PC-3 (cell line): Measurements from ENCODE around the gene CASQ2. TPM values are rescaled to one million over a fixed set of nuclear protein-coding genes. Genes with fewer than 3 reads are reported as not detected.

Source experiments
- ATAC-seq: fragments of 200-7000 bp; cut with Tn5 transposase; 2 replicates; pipeline ENCODE4 v1.9.1; 2020; ENCODE audit warnings: mild to moderate bottlenecking, moderate library complexity
- BruUV-seq: library from RNA; stranded (reverse); fragments of 400-500 nt; replicated peaks from 2 replicates; lab custom pipeline; 2021; lab: Mats Ljungman, UMichigan
- CTCF ChIA-PET: fragments of 300-600 bp; sonication (Branson Sonifier 250); formaldehyde crosslinking; loops from one replicate; lab custom pipeline; 2022; ENCODE audit warnings: antibody characterized with exemption; lab: Charles Lee
- POLR2A ChIA-PET: fragments of 300-600 bp; sonication (Branson Sonifier 250); formaldehyde crosslinking; loops from one replicate; lab custom pipeline; 2022; ENCODE audit warnings: antibody characterized with exemption; ENCODE audit not compliant: unreplicated experiment; lab: Charles Lee
- DNase-seq: peaks from one replicate; pipeline ENCODE4 v3.0.0-alpha.2; 2015
- H2AFZ ChIP-seq: fragments of 300-600 bp; sonication (generic); 2 replicates; pipeline ENCODE4 v1.6.0; 2016; ENCODE audit warnings: antibody characterized with exemption, low read length
- H3F3A ChIP-seq: fragments of 300-600 bp; sonication (generic); one replicate; pipeline ENCODE4 v1.6.0; 2017; ENCODE audit warnings: antibody characterized with exemption, low read length, control low read depth, mild to moderate bottlenecking; ENCODE audit not compliant: unreplicated experiment
- H3K27ac ChIP-seq: fragments of 300-600 bp; sonication (generic); 2 replicates; pipeline ENCODE4 v1.5.1; 2016; ENCODE audit warnings: mild to moderate bottlenecking, low read length
- H3K27me3 ChIP-seq: fragments of 300-600 bp; sonication (generic); 2 replicates; pipeline ENCODE4 v1.6.1; 2016; ENCODE audit warnings: low read length, mixed read lengths
- H3K36me3 ChIP-seq: fragments of 300-600 bp; sonication (generic); 2 replicates; pipeline ENCODE4 v1.6.1; 2016; ENCODE audit warnings: low read depth, mixed run types, low read length, mixed read lengths
- H3K4me1 ChIP-seq: fragments of 300-600 bp; sonication (generic); 2 replicates; pipeline ENCODE4 v1.5.1; 2016; ENCODE audit warnings: low read length; ENCODE audit not compliant: insufficient read depth
- H3K4me2 ChIP-seq: fragments of 300-600 bp; sonication (generic); 2 replicates; pipeline ENCODE4 v1.6.0; 2016; ENCODE audit warnings: low read length
- H3K4me3 ChIP-seq: fragments of 300-600 bp; sonication (generic); 2 replicates; pipeline ENCODE4 v1.5.1; 2016; ENCODE audit warnings: mild to moderate bottlenecking, low read length, mixed read lengths
- H3K79me2 ChIP-seq: fragments of 300-600 bp; sonication (generic); 2 replicates; pipeline ENCODE4 v1.6.1; 2017; ENCODE audit warnings: low read length, mixed read lengths
- H3K9ac ChIP-seq: fragments of 300-600 bp; sonication (generic); 2 replicates; pipeline ENCODE4 v1.6.0; 2016; ENCODE audit warnings: mild to moderate bottlenecking, low read length
- H3K9me2 ChIP-seq: fragments of 300-600 bp; sonication (generic); replicated peaks from 2 replicates; pipeline ENCODE4 v1.6.1; 2016; ENCODE audit warnings: mixed run types, low read length, mixed read lengths
- H3K9me3 ChIP-seq: fragments of 300-600 bp; sonication (generic); 2 replicates; pipeline ENCODE4 v1.6.1; 2016; ENCODE audit warnings: low read length, mixed read lengths
- H4K20me1 ChIP-seq: fragments of 300-600 bp; sonication (generic); 2 replicates; pipeline ENCODE4 v1.6.1; 2016; ENCODE audit warnings: low read length, mixed read lengths
- EZH2 ChIP-seq: fragments of 300-600 bp; sonication (generic); IDR thresholded peaks from one replicate; pipeline ENCODE4 v1.6.1; 2017; ENCODE audit warnings: antibody characterized with exemption, mild to moderate bottlenecking, low read length; ENCODE audit not compliant: unreplicated experiment
- EZH2phosphoT487 ChIP-seq: fragments of 300-600 bp; sonication (generic); IDR thresholded peaks from 2 replicates; pipeline ENCODE4 v1.6.1; 2018; ENCODE audit warnings: mild to moderate bottlenecking, antibody characterized with exemption, low read length, borderline replicate concordance
- intact Hi-C: fragments of 100-400 bp; cut with micrococcal nuclease; formaldehyde crosslinking; loops from 2 replicates; pipeline ENCODE4 v1.9.0; 2023
- total RNA-seq: library from RNA; depleted of rRNA; stranded (reverse); fragments of >200 nt; gene quantifications from 2 replicates; pipeline ENCODE4 v1.2.3, GENCODE V29; 2014
- TF ChIP-seq, protein P1 (sequence below): fragments of 300-600 bp; sonication (generic); conservative IDR thresholded peaks from 2 replicates; pipeline ENCODE4 v1.5.1; 2017; ENCODE audit warnings: antibody characterized with exemption, low read depth, mild to moderate bottlenecking, low read length

Gene CASQ2
- total RNA-seq, 1 experiment from 2014 or later: not detected

DNA sequence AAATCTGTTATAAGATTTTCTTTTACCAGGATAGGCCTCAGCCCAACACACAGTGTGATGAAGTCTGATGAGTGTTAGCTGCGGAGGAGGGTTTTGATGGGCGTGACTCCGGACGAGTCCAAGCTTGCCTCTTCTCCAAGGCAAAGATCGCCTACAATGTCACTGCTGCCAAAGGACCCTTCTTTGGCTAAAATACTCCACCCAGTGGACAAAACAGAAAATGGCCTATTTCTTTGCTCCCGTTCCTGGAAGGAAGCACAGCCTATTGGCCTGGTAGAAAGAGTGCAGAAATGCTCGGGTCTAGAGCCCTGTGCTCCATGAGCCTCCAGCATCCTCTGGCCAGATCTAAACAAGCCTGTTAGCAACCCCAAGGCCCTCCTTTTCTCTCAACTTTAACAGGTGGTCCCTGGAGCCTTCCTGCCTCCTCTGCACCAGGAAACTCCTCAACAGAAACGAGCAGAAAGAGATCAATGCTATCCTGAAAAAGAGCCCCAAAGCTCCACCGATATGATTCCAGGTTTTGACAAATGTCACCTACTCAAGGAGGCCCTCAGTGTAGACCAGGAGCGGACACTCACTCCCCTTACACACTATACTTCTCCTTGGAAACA, 3.4 kb upstream of the CASQ2 start:
- ChIA-PET CTCF (interaction anchor here (0.6 to 1.4 kb wide), 9 partner anchors 11 to 367 kb away, joined by 3 to 10 read pairs (median 4); no protein-coding TSS in a partner anchor), POLR2A (no interaction called here)
- no TSS peak for BruUV-seq
- Histone ChIP-seq H3K4me1 (peaks cover 5% of the 10 kb centered on the region; the same call in 1 of the 2 replicates), H3F3A (no peaks in the 10 kb centered on the region), H3K9ac (no peak overlapping the region), H3K9me3 (no peaks in the 10 kb centered on the region), H3K27me3 (peaks cover 4% of the 10 kb centered on the region), H4K20me1 (no peaks in the 10 kb centered on the region), H3K36me3 (no peaks in the 10 kb centered on the region), H3K9me2 (no peaks in the 10 kb centered on the region), H3K79me2 (no peaks in the 10 kb centered on the region), H3K4me2 (peak overlapping the region; percentile 58), H3K27ac (no peak overlapping the region), H2AFZ (peak overlapping the region; percentile 76), H3K4me3 (0 out of 2 replicates have a peak overlapping the region, but pooled peaks have one; percentile 19)
- intact Hi-C loops: loop anchor here (1.0 to 5.0 kb wide), 2 partner anchors 65 to 164 kb away; no protein-coding TSS in a partner anchor
- no peak for TF ChIP-seq EZH2phosphoT487
- no peak for TF ChIP-seq EZH2
- TF ChIP-seq, protein P1, sequence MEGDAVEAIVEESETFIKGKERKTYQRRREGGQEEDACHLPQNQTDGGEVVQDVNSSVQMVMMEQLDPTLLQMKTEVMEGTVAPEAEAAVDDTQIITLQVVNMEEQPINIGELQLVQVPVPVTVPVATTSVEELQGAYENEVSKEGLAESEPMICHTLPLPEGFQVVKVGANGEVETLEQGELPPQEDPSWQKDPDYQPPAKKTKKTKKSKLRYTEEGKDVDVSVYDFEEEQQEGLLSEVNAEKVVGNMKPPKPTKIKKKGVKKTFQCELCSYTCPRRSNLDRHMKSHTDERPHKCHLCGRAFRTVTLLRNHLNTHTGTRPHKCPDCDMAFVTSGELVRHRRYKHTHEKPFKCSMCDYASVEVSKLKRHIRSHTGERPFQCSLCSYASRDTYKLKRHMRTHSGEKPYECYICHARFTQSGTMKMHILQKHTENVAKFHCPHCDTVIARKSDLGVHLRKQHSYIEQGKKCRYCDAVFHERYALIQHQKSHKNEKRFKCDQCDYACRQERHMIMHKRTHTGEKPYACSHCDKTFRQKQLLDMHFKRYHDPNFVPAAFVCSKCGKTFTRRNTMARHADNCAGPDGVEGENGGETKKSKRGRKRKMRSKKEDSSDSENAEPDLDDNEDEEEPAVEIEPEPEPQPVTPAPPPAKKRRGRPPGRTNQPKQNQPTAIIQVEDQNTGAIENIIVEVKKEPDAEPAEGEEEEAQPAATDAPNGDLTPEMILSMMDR: peak; percentile 84
- DNase-seq (peak; percentile 97), ATAC-seq (peak; percentile 97)

DNA sequence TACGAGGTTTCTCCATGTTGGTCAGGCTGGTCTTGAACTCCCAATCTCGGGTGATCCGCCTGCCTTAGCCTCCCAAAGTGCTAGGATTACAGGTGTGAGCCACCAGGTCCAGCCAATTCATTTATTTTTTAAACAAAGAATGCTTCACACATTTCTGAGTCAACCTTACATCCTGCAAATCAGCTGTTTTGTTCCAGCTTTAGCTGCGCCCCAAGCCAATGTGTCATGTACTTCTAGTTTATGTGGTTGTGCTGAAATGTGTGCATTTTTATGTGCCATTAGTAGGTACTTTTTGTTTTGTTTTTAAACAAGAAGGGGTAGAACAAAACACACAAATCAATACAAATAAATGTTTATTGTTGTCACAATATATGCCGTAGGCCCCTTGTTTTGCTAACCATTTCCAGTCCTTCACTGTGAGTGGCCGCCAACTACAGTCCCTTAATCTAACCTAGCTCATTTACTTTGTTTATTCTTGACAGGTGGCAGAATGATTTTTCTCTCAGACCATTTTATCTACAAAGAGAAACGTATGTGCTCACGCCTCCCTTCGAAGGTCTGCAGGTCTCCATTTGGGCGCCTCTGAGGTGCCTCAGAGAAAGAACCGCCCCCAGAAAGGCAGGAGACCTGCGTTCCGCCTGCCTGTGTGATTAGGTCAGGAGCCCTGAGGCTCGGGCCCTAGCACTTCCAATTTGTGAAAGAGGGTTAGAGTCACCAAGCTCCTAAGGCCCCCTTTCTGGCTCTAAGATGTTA, 2.8 kb upstream of the CASQ2 start:
- Histone ChIP-seq H2AFZ (peak overlapping the region; percentile 76), H3K9me3 (no peaks in the 10 kb centered on the region), H3K27me3 (peaks cover 2% of the 10 kb centered on the region), H3K36me3 (no peaks in the 10 kb centered on the region), H3K9me2 (no peaks in the 10 kb centered on the region), H4K20me1 (no peaks in the 10 kb centered on the region), H3K4me3 (0 out of 2 replicates have a peak overlapping the region, but pooled peaks have one; percentile 19), H3K27ac (no peak overlapping the region), H3K4me1 (peaks cover 5% of the 10 kb centered on the region; the same call in 1 of the 2 replicates), H3K9ac (no peak overlapping the region), H3F3A (no peaks in the 10 kb centered on the region), H3K79me2 (no peaks in the 10 kb centered on the region), H3K4me2 (peak overlapping the region; percentile 58)
- ATAC-seq: no peak
- intact Hi-C loops: loop anchor here (5.0 kb wide), 1 partner anchor 64 kb away; no protein-coding TSS in a partner anchor
- ChIA-PET POLR2A (no interaction called here), CTCF (interaction anchor here (0.6 to 1.4 kb wide), 8 partner anchors 12 to 368 kb away, joined by 3 to 10 read pairs (median 4); no protein-coding TSS in a partner anchor)
- DNase-seq: no peak
- no TSS peak for BruUV-seq
- no peak for TF ChIP-seq EZH2phosphoT487
- TF ChIP-seq EZH2: no peak
- TF ChIP-seq, protein P1: no peak
